ENCODE data around the gene ELAVL3. TPM values are rescaled to one million over a fixed set of nuclear protein-coding genes. Genes with fewer than 3 reads are reported as not detected.
"Not testable (repeated sequence)": the region's sequence is repeated elsewhere in the genome, so short reads cannot be mapped to it uniquely, and the experiment has no call there.

ELAVL3 gene
- total RNA-seq, 1 donor, result not detected

GRCh38 chr19:11418549-11419506, 62.0 kb downstream of the ELAVL3 start, which contains the start of gene RGL3:
Gene RGL3, minus strand, starts transcription at chr19:11419314. Its CDS starts 36 bp downstream, at chr19:11419278.
- H3K4me1 ChIP-seq (ENCODE audit: insufficient read depth, low read length), result peaks cover 44% of the 10 kb centered on the region

GRCh38 chr19:11418094-11418548, 62.7 kb downstream of the ELAVL3 start:
- Histone ChIP-seq H3K27me3 (ENCODE audit: insufficient read depth, low read length) (peaks cover 38% of the 10 kb centered on the region), H3K4me1 (ENCODE audit: insufficient read depth, low read length) (peaks cover 39% of the 10 kb centered on the region)

More at GRCh38 chr19:11418549-11419506, 62.0 kb downstream of the ELAVL3 start, which contains the start of gene RGL3:
- Histone ChIP-seq H3K9me3 (ENCODE audit: low read depth, low read length) (no peaks in the 10 kb centered on the region), H3K4me3 (ENCODE audit: low read length) (no peak within 1 kb of the TSS), H3K27me3 (ENCODE audit: insufficient read depth, low read length) (peaks cover 44% of the 10 kb centered on the region)

GRCh38 chr19:11416346-11417052, 64.3 kb downstream of the ELAVL3 start:
- Histone ChIP-seq H3K9me3 (ENCODE audit: low read depth, low read length) (no peaks in the 10 kb centered on the region), H3K27me3 (ENCODE audit: insufficient read depth, low read length) (peaks cover 28% of the 10 kb centered on the region), H3K4me3 (ENCODE audit: low read length) (no peak overlapping the region), H3K4me1 (ENCODE audit: insufficient read depth, low read length) (peaks cover 22% of the 10 kb centered on the region)

More at GRCh38 chr19:11418094-11418548, 62.7 kb downstream of the ELAVL3 start:
- Histone ChIP-seq H3K4me3 (ENCODE audit: low read length) (no peak overlapping the region), H3K9me3 (ENCODE audit: low read depth, low read length) (no peaks in the 10 kb centered on the region)

- Histone ChIP-seq H3K4me3 (ENCODE audit: low read length) (no peak overlapping the region), H3K27me3 (ENCODE audit: insufficient read depth, low read length) (peaks cover 9% of the 10 kb centered on the region), H3K9me3 (ENCODE audit: low read depth, low read length) (no peaks in the 10 kb centered on the region), H3K4me1 (ENCODE audit: insufficient read depth, low read length) (peaks cover 8% of the 10 kb centered on the region)
Measured at GRCh38 chr19:11414544-11414943, 66.3 kb downstream of the ELAVL3 start.

GRCh38 chr19:11410682-11411081, 70.2 kb downstream of the ELAVL3 start:
- Histone ChIP-seq H3K4me1 (ENCODE audit: insufficient read depth, low read length) (peaks cover 13% of the 10 kb centered on the region), H3K27me3 (ENCODE audit: insufficient read depth, low read length) (no peaks in the 10 kb centered on the region), H3K9me3 (ENCODE audit: low read depth, low read length) (no peaks in the 10 kb centered on the region), H3K4me3 (ENCODE audit: low read length) (no peak overlapping the region)

- peaks cover 13% of the 10 kb centered on the region for H3K4me1 ChIP-seq (ENCODE audit: insufficient read depth, low read length)
- no peaks in the 10 kb centered on the region for H3K9me3 ChIP-seq (ENCODE audit: low read depth, low read length)
- H3K4me3 ChIP-seq (ENCODE audit: low read length), result no peak overlapping the region
- H3K27me3 ChIP-seq (ENCODE audit: insufficient read depth, low read length), result no peaks in the 10 kb centered on the region
Measured at GRCh38 chr19:11408591-11408990, 72.3 kb downstream of the ELAVL3 start.

GRCh38 chr19:11406703-11407236, 74.1 kb downstream of the ELAVL3 start:
- H3K9me3 ChIP-seq (ENCODE audit: low read depth, low read length); H3K27me3 ChIP-seq (ENCODE audit: insufficient read depth, low read length); H3K4me3 ChIP-seq (ENCODE audit: low read length): not testable (repeated sequence)
- H3K4me1 ChIP-seq (ENCODE audit: insufficient read depth, low read length), result peaks cover 13% of the 10 kb centered on the region

- Histone ChIP-seq H3K4me1 (ENCODE audit: insufficient read depth, low read length) (peaks cover 13% of the 10 kb centered on the region), H3K4me3 (ENCODE audit: low read length) (no peak overlapping the region), H3K9me3 (ENCODE audit: low read depth, low read length) (no peaks in the 10 kb centered on the region), H3K27me3 (ENCODE audit: insufficient read depth, low read length) (no peaks in the 10 kb centered on the region)
Measured at GRCh38 chr19:11405846-11406643, 74.8 kb downstream of the ELAVL3 start.

GRCh38 chr19:11404588-11405222, 76.1 kb downstream of the ELAVL3 start:
- peaks cover 13% of the 10 kb centered on the region for H3K4me1 ChIP-seq (ENCODE audit: insufficient read depth, low read length)
- H3K4me3 ChIP-seq (ENCODE audit: low read length), result no peak overlapping the region
- no peaks in the 10 kb centered on the region for H3K9me3 ChIP-seq (ENCODE audit: low read depth, low read length)
- no peaks in the 10 kb centered on the region for H3K27me3 ChIP-seq (ENCODE audit: insufficient read depth, low read length)

GRCh38 chr19:11401808-11402543, 78.9 kb downstream of the ELAVL3 start:
- Histone ChIP-seq H3K4me3 (ENCODE audit: low read length) (no peak overlapping the region), H3K9me3 (ENCODE audit: low read depth, low read length) (no peaks in the 10 kb centered on the region), H3K27me3 (ENCODE audit: insufficient read depth, low read length) (no peaks in the 10 kb centered on the region), H3K4me1 (ENCODE audit: insufficient read depth, low read length) (peaks cover 9% of the 10 kb centered on the region)

Other genes with a start within 250 kb of the ELAVL3 start
- not detected for gene ANGPTL8, start 241.4 kb downstream of the ELAVL3 start, total RNA-seq
- gene DOCK6, start 218.5 kb downstream of the ELAVL3 start, total RNA-seq, result 0.10 TPM
- gene TSPAN16, start 184.9 kb downstream of the ELAVL3 start, total RNA-seq, result not detected
- 12.1 TPM for gene RAB3D, start 141.4 kb downstream of the ELAVL3 start, total RNA-seq
- 34.3 TPM for gene TMEM205, start 134.8 kb downstream of the ELAVL3 start, total RNA-seq
- gene CCDC159, start 134.5 kb downstream of the ELAVL3 start, total RNA-seq, result 15.6 TPM
- 7.3 TPM for gene PLPPR2, start 125.6 kb downstream of the ELAVL3 start, total RNA-seq
- 0.94 TPM for gene SWSAP1, start 106.4 kb downstream of the ELAVL3 start, total RNA-seq
- 8.8 TPM for gene EPOR, start 96.7 kb downstream of the ELAVL3 start, total RNA-seq
- gene RGL3, start 61.7 kb downstream of the ELAVL3 start, total RNA-seq, result not detected
- gene ODAD3, start 45.9 kb downstream of the ELAVL3 start, total RNA-seq, result not detected
- 67.1 TPM for gene PRKCSH, start 45.4 kb downstream of the ELAVL3 start, total RNA-seq
- gene ZNF653, start 24.8 kb upstream of the ELAVL3 start, total RNA-seq, result 3.5 TPM
- gene ECSIT, start 48.1 kb upstream of the ELAVL3 start, total RNA-seq, result 23.4 TPM
- gene CNN1, start 57.8 kb upstream of the ELAVL3 start, total RNA-seq, result 0.52 TPM
- gene ELOF1, start 78.2 kb upstream of the ELAVL3 start, total RNA-seq, result 29.3 TPM
- 17.5 TPM for gene ACP5, start 96.6 kb upstream of the ELAVL3 start, total RNA-seq
- gene ZNF627, start 116.4 kb upstream of the ELAVL3 start, total RNA-seq, result 11.5 TPM